Left lung (tissue), 10 donors: ENCODE data around the gene CXCL1. TPM values are rescaled to one million over a fixed set of nuclear protein-coding genes. Genes with fewer than 3 reads are reported as not detected.
A peak's percentile ranks its signal among the peaks of the same experiment; 100 is the strongest.

Experiments
- ATAC-seq: fragments of 200-7000 bp; cut with Tn5 transposase; one replicate; pipeline ENCODE4 v1.9.1; 2020; ENCODE audit warnings: moderate library complexity
- DNase-seq, 4 donors: peaks; one replicate each; pipeline ENCODE4 v3.0.0-alpha.2; 2013 to 2020
- H3K27ac ChIP-seq, 2 donors: fragments of 200-600 bp; sonication (generic) in 1 of 2; one replicate each; pipeline versions ENCODE4 v1.5.0 to v1.8.0; 2020 to 2021
- H3K27me3 ChIP-seq, 2 donors: fragments of 200-600 bp; sonication (generic) in 1 of 2; one replicate each; pipeline versions ENCODE4 v1.5.0 to v1.8.0; 2020 to 2021
- H3K36me3 ChIP-seq, 2 donors: fragments of 200-600 bp; sonication (generic) in 1 of 2; one replicate each; pipeline versions ENCODE4 v1.5.0 to v1.8.0; 2020 to 2021
- H3K4me1 ChIP-seq, 2 donors: fragments of 200-600 bp; one replicate each; pipeline ENCODE4 v1.8.0; 2021
- H3K4me3 ChIP-seq, 2 donors: fragments of 200-600 bp; sonication (generic) in 1 of 2; one replicate each; pipeline versions ENCODE4 v1.5.0 to v1.8.0; 2020 to 2021; ENCODE audit warnings: mild to moderate bottlenecking in 1 of 2
- H3K9me3 ChIP-seq, 2 donors: fragments of 200-600 bp; sonication (generic) in 1 of 2; one replicate each; pipeline versions ENCODE4 v1.5.0 to v1.8.0; 2020 to 2021
- intact Hi-C, 2 donors: fragments of 100-400 bp; cut with DNase I; formaldehyde crosslinking; loops; one replicate each; pipeline versions ENCODE4 v1.11.2 to v1.14.2; 2022
- polyA plus RNA-seq, 6 donors: library from polyadenylated mRNA; unstranded; fragments of 120-200 nt; gene quantifications; one replicate each; pipeline ENCODE4 v1.2.1, GENCODE V29; 2013; ENCODE audit not compliant: insufficient read length in 6 of 6
- total RNA-seq, 2 donors: library from RNA; stranded (reverse); fragmentation: NEBNext Ultra II Directional; extraction: Animal tissue kit (Norgen Biotek cat#: 25700); gene quantifications; one replicate each; pipeline ENCODE4 v1.2.1, GENCODE V29; 2021
- TF ChIP-seq, protein P1 (sequence below), 2 donors: fragments of 200-600 bp; sonication (generic) in 1 of 2; IDR thresholded peaks; one replicate each; pipeline versions ENCODE4 v1.5.0 to v1.8.0; 2021; ENCODE audit warnings: antibody characterized with exemption in 2 of 2
- donor health status: DM: no; HTN: yes; CAD: no.
- donor health status: DM: no; HTN: no; CAD: no.

CXCL1 gene
- total and polyA plus RNA-seq, 8 donors, result 0.83 to 39.0 (median 2.2) TPM

DNA sequence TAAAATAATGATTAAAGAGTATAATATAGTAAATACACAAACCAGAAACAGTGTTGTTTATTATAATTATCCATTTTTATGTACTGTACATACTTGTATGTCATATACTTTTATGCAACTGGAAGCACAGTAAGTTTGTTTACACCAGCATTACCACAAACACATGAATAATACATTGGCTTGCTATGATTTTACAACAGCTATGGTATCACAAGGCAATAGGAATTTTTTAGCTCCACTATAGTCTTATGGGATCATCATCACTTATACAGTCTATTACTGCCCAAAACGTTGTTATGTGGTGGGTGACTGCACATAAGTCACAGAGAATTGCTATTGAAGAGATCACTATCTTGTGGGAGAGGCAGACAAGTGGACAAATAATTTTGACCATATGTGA lies 17.9 kb upstream of the CXCL1 start:
- intact Hi-C loops, result no loop called here

DNA sequence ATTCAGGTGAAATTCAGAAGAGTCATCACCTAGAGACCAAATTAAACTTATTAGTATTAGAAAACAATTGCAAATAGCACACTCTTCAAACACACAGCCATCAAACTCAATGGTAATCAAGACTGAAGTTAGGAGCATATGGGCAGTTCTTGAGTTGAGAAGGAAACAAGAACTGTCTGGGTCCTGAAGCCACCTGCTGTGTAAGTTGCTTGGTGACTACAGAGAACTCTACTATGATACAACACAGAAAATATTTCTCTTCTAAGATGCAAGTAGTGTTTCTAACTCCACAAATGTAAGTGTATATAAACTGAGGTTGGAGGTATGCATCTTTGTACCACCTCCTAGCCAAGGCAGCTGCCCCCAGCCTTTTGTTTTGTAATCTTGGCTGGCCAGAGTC lies 16.4 kb upstream of the CXCL1 start:
- no peak for ATAC-seq
- Histone ChIP-seq H3K4me3 (no peak overlapping the region), H3K27ac (no peak overlapping the region), H3K36me3 (no peaks in the 10 kb centered on the region), H3K27me3 (peaks cover 0 to 11% of the 10 kb centered on the region in 2 donors), H3K9me3 (no peaks in the 10 kb centered on the region), H3K4me1 (peaks cover 0 to 21% of the 10 kb centered on the region in 2 donors)
- no peak for DNase-seq
- TF ChIP-seq, protein P1, sequence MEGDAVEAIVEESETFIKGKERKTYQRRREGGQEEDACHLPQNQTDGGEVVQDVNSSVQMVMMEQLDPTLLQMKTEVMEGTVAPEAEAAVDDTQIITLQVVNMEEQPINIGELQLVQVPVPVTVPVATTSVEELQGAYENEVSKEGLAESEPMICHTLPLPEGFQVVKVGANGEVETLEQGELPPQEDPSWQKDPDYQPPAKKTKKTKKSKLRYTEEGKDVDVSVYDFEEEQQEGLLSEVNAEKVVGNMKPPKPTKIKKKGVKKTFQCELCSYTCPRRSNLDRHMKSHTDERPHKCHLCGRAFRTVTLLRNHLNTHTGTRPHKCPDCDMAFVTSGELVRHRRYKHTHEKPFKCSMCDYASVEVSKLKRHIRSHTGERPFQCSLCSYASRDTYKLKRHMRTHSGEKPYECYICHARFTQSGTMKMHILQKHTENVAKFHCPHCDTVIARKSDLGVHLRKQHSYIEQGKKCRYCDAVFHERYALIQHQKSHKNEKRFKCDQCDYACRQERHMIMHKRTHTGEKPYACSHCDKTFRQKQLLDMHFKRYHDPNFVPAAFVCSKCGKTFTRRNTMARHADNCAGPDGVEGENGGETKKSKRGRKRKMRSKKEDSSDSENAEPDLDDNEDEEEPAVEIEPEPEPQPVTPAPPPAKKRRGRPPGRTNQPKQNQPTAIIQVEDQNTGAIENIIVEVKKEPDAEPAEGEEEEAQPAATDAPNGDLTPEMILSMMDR (IDR thresholded peaks at IDR 0.05), result no peak
- intact Hi-C loops, result no loop called here

More for the DNA sequence above, 17.9 kb upstream of the CXCL1 start:
- no peak for ATAC-seq
- no peaks in the 10 kb centered on the region for H3K9me3 ChIP-seq
- no peak overlapping the region for H3K4me3 ChIP-seq
- TF ChIP-seq, protein P1 (IDR thresholded peaks at IDR 0.05), result no peak
- H3K27ac ChIP-seq, result no peak overlapping the region
- DNase-seq, result no peak
- H3K4me1 ChIP-seq, result peaks cover 0 to 29% of the 10 kb centered on the region in 2 donors
- peaks cover 0 to 11% of the 10 kb centered on the region in 2 donors for H3K27me3 ChIP-seq
- no peaks in the 10 kb centered on the region for H3K36me3 ChIP-seq

DNA sequence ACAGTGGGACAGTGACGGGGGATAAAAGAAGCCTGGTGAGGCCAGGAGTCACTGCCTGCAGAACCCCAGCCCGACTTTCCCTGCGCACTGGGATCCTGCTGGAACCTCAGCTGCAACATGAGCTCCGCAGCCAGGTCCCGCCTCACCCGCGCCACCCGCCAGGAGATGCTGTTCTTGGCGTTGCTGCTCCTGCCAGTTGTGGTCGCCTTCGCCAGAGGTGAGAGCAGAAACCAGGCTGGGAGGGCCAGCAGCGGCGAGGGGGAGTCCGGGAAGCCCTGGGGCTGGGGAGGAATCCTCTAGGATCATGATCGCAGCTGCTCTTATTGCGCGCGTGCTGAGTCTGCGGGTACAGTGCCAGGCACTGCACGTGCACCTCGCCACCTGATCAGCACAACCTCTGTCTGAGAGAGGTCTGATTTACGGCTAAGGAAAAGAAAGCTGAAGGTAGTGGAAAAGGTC lies 15.9 kb upstream of the CXCL1 start, which contains the start of gene PF4V1:
Gene PF4V1, plus strand, starts transcription at position 51 of the 459 bp plus-strand sequence. Its CDS starts 67 bp downstream, at position 118.
- TF ChIP-seq, protein P1 (IDR thresholded peaks at IDR 0.05), result no peak
- H3K27ac ChIP-seq, result no peak within 1 kb of the TSS
- H3K27me3 ChIP-seq, result peaks cover 0 to 11% of the 10 kb centered on the region in 2 donors
- H3K9me3 ChIP-seq, result no peaks in the 10 kb centered on the region
- DNase-seq (peak in 1 of 4 donors; percentile 85), ATAC-seq (peak; percentile 39)
- H3K36me3 ChIP-seq, result no peaks in the 10 kb centered on the region
- H3K4me3 ChIP-seq, result no peak within 1 kb of the TSS
- H3K4me1 ChIP-seq, result peaks cover 0 to 17% of the 10 kb centered on the region in 2 donors
- intact Hi-C loops, result no loop called here

DNA sequence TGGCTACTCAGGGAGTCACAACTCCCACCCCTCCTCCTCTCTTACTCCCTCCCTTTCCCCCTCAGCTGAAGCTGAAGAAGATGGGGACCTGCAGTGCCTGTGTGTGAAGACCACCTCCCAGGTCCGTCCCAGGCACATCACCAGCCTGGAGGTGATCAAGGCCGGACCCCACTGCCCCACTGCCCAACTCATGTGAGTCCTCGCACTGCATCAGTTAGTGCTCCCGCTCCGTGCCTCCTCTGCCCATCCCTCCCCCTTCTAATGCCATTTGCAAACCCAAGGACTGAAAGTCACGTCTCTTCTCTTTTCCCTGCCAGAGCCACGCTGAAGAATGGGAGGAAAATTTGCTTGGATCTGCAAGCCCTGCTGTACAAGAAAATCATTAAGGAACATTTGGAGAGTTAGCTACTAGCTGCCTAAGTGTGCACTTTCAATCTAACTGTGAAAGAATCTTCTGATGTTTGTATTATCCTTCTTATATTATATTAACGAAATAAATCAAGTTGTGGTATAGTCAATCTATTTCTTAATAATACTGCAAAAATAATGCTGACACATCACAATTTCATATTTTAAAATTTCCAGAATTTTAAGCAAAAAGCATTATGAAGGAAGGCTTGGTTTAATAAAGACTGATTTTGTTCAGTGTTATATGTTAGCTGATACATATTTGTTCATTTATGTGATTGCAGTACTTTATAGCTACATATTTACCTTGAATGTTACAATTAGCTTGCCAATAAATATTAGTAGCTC lies 15.3 kb upstream of the CXCL1 start:
- Histone ChIP-seq H3K36me3 (no peaks in the 10 kb centered on the region), H3K9me3 (no peaks in the 10 kb centered on the region), H3K27me3 (peaks cover 0 to 11% of the 10 kb centered on the region in 2 donors), H3K27ac (no peak overlapping the region), H3K4me1 (peaks cover 0 to 13% of the 10 kb centered on the region in 2 donors), H3K4me3 (no peak overlapping the region)
- intact Hi-C loops, result no loop called here
- ATAC-seq, result no peak
- no peak for DNase-seq
- TF ChIP-seq, protein P1 (IDR thresholded peaks at IDR 0.05), result no peak

DNA sequence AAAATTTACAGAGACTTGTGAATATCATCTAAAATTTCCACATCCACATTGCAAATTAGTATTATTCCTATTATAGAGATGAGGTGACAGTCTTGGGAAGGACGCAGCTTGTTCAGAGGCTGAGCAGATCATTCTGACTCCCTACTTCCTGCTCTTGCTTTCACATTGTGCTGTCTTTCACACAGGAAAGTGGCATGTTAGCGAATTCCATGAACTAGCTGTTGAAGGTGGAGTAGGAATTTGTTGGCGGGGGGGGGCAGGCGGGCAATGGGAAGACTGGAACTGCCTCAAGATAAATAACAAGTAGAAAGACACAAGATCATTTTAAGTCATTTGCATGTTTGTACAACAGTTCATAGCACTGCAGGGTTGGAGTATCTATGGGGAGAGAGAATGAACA lies 13.8 kb upstream of the CXCL1 start:
- no peaks in the 10 kb centered on the region for H3K36me3 ChIP-seq
- no peaks in the 10 kb centered on the region for H3K9me3 ChIP-seq
- no peak overlapping the region for H3K4me3 ChIP-seq
- H3K4me1 ChIP-seq, result peaks cover 0 to 13% of the 10 kb centered on the region in 2 donors
- ATAC-seq (peak; percentile 57), DNase-seq (no peak)
- intact Hi-C loops, result no loop called here
- TF ChIP-seq, protein P1 (IDR thresholded peaks at IDR 0.05), result no peak
- no peak overlapping the region for H3K27ac ChIP-seq
- H3K27me3 ChIP-seq, result peaks cover 0 to 11% of the 10 kb centered on the region in 2 donors
